Measurements from ENCODE around the gene HMMR. TPM values are rescaled to one million over a fixed set of nuclear protein-coding genes. Genes with fewer than 3 reads are reported as not detected.
A peak's percentile ranks its signal among the peaks of the same experiment; 100 is the strongest.
"Not testable (repeated sequence)": the region's sequence is repeated elsewhere in the genome, so short reads cannot be mapped to it uniquely, and the experiment has no call there.

HMMR gene
- total RNA-seq, 1 donor from 2014 or later = 0.91 TPM

GRCh38 chr5:163531272-163531671 is 70.8 kb downstream of the HMMR start:
- H3K27me3 ChIP-seq (ENCODE audit: low read depth) = no peaks in the 10 kb centered on the region
- TF ChIP-seq CTCF (IDR thresholded peaks at IDR 0.05; ENCODE audit: borderline replicate concordance) = no peak

GRCh38 chr5:163532171-163533084 is 72.0 kb downstream of the HMMR start:
- intact Hi-C loops (cut with micrococcal nuclease) = no loop called here
- Histone ChIP-seq H3K36me3 (no peaks in the 10 kb centered on the region), H3K4me3 (no peak overlapping the region), H3K9me3 (replicated peaks) (no peaks in the 10 kb centered on the region), H3K4me1 (peaks cover 26% of the 10 kb centered on the region), H3K27ac (replicated peaks) (no peak overlapping the region), H3K27me3 (ENCODE audit: low read depth) (no peaks in the 10 kb centered on the region)
- DNase-seq = no peak
- no peak for TF ChIP-seq CTCF (IDR thresholded peaks at IDR 0.05; ENCODE audit: borderline replicate concordance)

More at GRCh38 chr5:163531272-163531671, 70.8 kb downstream of the HMMR start:
- intact Hi-C loops (cut with micrococcal nuclease) = no loop called here
- DNase-seq = no peak
- Histone ChIP-seq H3K4me1 (peaks cover 26% of the 10 kb centered on the region), H3K36me3 (no peaks in the 10 kb centered on the region), H3K27ac (replicated peaks) (no peak overlapping the region), H3K9me3 (replicated peaks) (no peaks in the 10 kb centered on the region), H3K4me3 (no peak overlapping the region)

GRCh38 chr5:163533223-163533622 is 72.8 kb downstream of the HMMR start:
- intact Hi-C loops (cut with micrococcal nuclease) = no loop called here
- Histone ChIP-seq H3K27me3 (ENCODE audit: low read depth) (no peaks in the 10 kb centered on the region), H3K27ac (replicated peaks) (no peak overlapping the region), H3K4me1 (peaks cover 26% of the 10 kb centered on the region), H3K4me3 (no peak overlapping the region), H3K36me3 (no peaks in the 10 kb centered on the region), H3K9me3 (replicated peaks) (no peaks in the 10 kb centered on the region)
- TF ChIP-seq CTCF (IDR thresholded peaks at IDR 0.05; ENCODE audit: borderline replicate concordance) = no peak
- DNase-seq = no peak

GRCh38 chr5:163534492-163535094 is 74.2 kb downstream of the HMMR start:
- no peaks in the 10 kb centered on the region for H3K9me3 ChIP-seq (replicated peaks)
- H3K27me3 ChIP-seq (ENCODE audit: low read depth) = no peaks in the 10 kb centered on the region
- no peak overlapping the region for H3K4me3 ChIP-seq
- intact Hi-C loops (cut with micrococcal nuclease) = no loop called here
- H3K36me3 ChIP-seq = no peaks in the 10 kb centered on the region
- H3K4me1 ChIP-seq = peaks cover 23% of the 10 kb centered on the region
- no peak for TF ChIP-seq CTCF (IDR thresholded peaks at IDR 0.05; ENCODE audit: borderline replicate concordance)
- H3K27ac ChIP-seq (replicated peaks) = peak overlapping the region; percentile 64
- DNase-seq = no peak

- intact Hi-C loops (cut with micrococcal nuclease) = no loop called here
- H3K27ac ChIP-seq (replicated peaks) = peak overlapping the region; percentile 64
- TF ChIP-seq CTCF (IDR thresholded peaks at IDR 0.05; ENCODE audit: borderline replicate concordance) = no peak
Measured at GRCh38 chr5:163535290-163535689, 74.9 kb downstream of the HMMR start.

GRCh38 chr5:163536442-163536841 is 76.0 kb downstream of the HMMR start:
- H3K4me3 ChIP-seq; H3K27ac ChIP-seq (replicated peaks); H3K9me3 ChIP-seq (replicated peaks); H3K36me3 ChIP-seq; H3K27me3 ChIP-seq (ENCODE audit: low read depth); intact Hi-C loops (cut with micrococcal nuclease); DNase-seq: not testable (repeated sequence)
- H3K4me1 ChIP-seq = peaks cover 14% of the 10 kb centered on the region

More at GRCh38 chr5:163535290-163535689, 74.9 kb downstream of the HMMR start:
- DNase-seq = no peak
- no peaks in the 10 kb centered on the region for H3K9me3 ChIP-seq (replicated peaks)
- H3K27me3 ChIP-seq (ENCODE audit: low read depth) = no peaks in the 10 kb centered on the region
- H3K4me3 ChIP-seq = no peak overlapping the region
- no peaks in the 10 kb centered on the region for H3K36me3 ChIP-seq
- H3K4me1 ChIP-seq = peaks cover 16% of the 10 kb centered on the region
